HepG2 (cell line): ENCODE measurements around the gene KCNAB1.

Experiments used
- SIN3A ChIP-seq: IDR thresholded peaks from 2 replicates; pipeline ENCODE4 v1.6.1; 2011; ENCODE audit warnings: low read depth, mild to moderate bottlenecking, control low read depth, low read length, borderline replicate concordance
- ZNF766 ChIP-seq: sonication (generic); formaldehyde crosslinking; IDR thresholded peaks from 2 replicates; pipeline ENCODE4 v1.5.0; 2020; ENCODE audit warnings: missing genetic modification reagents, borderline replicate concordance
- TF ChIP-seq, protein P1 (sequence below), 2 experiments: sonication (generic) in 1 of 2; formaldehyde crosslinking in 1 of 2; IDR thresholded peaks; 2 replicates each; pipeline versions ENCODE4 v1.6.1 to v1.9.0; 2014 to 2022; ENCODE audit warnings: antibody characterized with exemption in 1 of 2, borderline replicate concordance in 1 of 2, inconsistent platforms in 1 of 2, low read depth in 1 of 2, missing genetic modification reagents in 1 of 2

DNA sequence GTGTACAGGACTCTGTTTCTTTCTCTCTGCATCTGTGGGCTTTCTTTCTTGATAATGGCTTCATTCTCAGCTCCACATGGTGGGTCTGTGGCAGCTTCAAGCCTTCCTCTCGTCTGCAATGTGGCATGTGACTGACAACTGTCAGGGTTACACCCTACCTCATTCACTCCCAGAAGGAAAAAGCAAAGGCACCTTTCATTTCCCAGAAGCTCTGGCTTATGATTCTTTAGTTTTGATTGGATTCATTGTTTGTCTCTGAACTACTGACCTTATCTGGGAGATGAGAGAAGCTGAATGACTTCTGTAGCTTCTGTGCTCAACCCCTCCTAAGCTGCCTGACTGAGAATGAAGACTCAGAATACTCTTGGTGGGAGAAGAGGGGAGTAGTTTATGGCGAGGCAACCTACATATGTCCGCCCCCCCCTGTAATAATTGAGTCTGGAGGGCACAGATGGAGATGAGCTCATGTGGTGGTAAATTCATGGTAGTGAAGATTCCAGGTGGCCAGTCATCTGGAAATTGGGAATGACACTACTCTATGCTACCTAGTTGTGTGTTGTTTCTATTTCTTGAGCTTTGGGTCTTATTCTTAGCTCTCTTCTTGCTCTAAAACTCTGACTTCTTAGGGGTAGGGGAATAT lies 38.4 kb downstream of the KCNAB1 start:
- TF ChIP-seq SIN3A: no peak
- no peak for TF ChIP-seq ZNF766 (CRISPR knock-in tag)
- TF ChIP-seq, protein P1, sequence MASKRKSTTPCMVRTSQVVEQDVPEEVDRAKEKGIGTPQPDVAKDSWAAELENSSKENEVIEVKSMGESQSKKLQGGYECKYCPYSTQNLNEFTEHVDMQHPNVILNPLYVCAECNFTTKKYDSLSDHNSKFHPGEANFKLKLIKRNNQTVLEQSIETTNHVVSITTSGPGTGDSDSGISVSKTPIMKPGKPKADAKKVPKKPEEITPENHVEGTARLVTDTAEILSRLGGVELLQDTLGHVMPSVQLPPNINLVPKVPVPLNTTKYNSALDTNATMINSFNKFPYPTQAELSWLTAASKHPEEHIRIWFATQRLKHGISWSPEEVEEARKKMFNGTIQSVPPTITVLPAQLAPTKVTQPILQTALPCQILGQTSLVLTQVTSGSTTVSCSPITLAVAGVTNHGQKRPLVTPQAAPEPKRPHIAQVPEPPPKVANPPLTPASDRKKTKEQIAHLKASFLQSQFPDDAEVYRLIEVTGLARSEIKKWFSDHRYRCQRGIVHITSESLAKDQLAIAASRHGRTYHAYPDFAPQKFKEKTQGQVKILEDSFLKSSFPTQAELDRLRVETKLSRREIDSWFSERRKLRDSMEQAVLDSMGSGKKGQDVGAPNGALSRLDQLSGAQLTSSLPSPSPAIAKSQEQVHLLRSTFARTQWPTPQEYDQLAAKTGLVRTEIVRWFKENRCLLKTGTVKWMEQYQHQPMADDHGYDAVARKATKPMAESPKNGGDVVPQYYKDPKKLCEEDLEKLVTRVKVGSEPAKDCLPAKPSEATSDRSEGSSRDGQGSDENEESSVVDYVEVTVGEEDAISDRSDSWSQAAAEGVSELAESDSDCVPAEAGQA (IDR thresholded peaks at IDR 0.05; ENCODE audit: low read depth): no peak
- TF ChIP-seq, protein P1 (CRISPR knock-in tag; IDR thresholded peaks at IDR 0.05; ENCODE audit: borderline replicate concordance): no peak
